AG04450 (cell line): ENCODE measurements around the gene TSPAN9. TPM values are rescaled to one million over a fixed set of nuclear protein-coding genes. Genes with fewer than 3 reads are reported as not detected.

Source experiments
- CTCF ChIA-PET: fragments of 300-600, 350-600 bp; formaldehyde crosslinking; extraction: SDS; loops from one replicate; lab custom pipeline; 2022; ENCODE audit warnings: antibody characterized with exemption, inconsistent platforms; lab: Charles Lee
- POLR2A ChIA-PET: fragments of 350-600 bp; formaldehyde crosslinking; extraction: SDS; loops from one replicate; lab custom pipeline; 2021; ENCODE audit warnings: antibody characterized with exemption, inconsistent platforms; lab: Yijun Ruan, JAX
- DNase-seq: peaks from one replicate; pipeline ENCODE4 v3.0.0-alpha.2; 2011; ENCODE audit warnings: low read depth, low spot score
- H3K27ac ChIP-seq: one replicate; pipeline ENCODE4 v1.5.1; 2012; ENCODE audit warnings: low read depth, low read length, control low read depth
- H3K27me3 ChIP-seq: one replicate; pipeline ENCODE4 v1.6.0; 2012; ENCODE audit warnings: low read length; ENCODE audit not compliant: control insufficient read depth, insufficient read depth
- H3K4me3 ChIP-seq: 2 replicates; pipeline ENCODE4 v1.5.1; 2011; ENCODE audit warnings: mild to moderate bottlenecking, low read depth, low read length, control low read depth
- H3K9me3 ChIP-seq: 2 replicates; pipeline ENCODE4 v1.5.1; 2012; ENCODE audit warnings: low read length; ENCODE audit not compliant: control insufficient read depth, insufficient read depth
- CTCF ChIP-seq: IDR thresholded peaks from 2 replicates; pipeline ENCODE4 v1.5.1; 2011; ENCODE audit warnings: low read depth, low read length, control low read depth, inconsistent platforms
- polyA plus RNA-seq: library from polyadenylated mRNA; depleted of rRNA; stranded (reverse); fragments of >200 nt; gene quantifications from 2 replicates; pipeline ENCODE4 v1.2.3, GENCODE V29; 2011

Gene TSPAN9
- polyA plus RNA-seq, 1 experiment: 68.0 TPM

- TF ChIP-seq CTCF: no peak
- Histone ChIP-seq H3K27ac (no peak overlapping the region), H3K27me3 (no peaks in the 10 kb centered on the region), H3K9me3 (no peaks in the 10 kb centered on the region), H3K4me3 (no peak overlapping the region)
- POLR2A ChIA-PET: no interaction called here
- CTCF ChIA-PET: interaction anchor here (1.6 kb wide), 1 partner anchor 12 kb away, joined by 5 read pairs; no protein-coding TSS in a partner anchor
- no peak for DNase-seq
These were observed 114.3 kb downstream of the TSPAN9 start for GRCh38 chr12:3191450-3191849.

- ChIA-PET POLR2A (no interaction called here), CTCF (interaction anchor here (3.9 kb wide), 1 partner anchor 11 kb away, joined by 25 read pairs; no protein-coding TSS in a partner anchor)
- no peaks in the 10 kb centered on the region for H3K9me3 ChIP-seq
- no peak overlapping the region for H3K4me3 ChIP-seq
- TF ChIP-seq CTCF: no peak
- no peak overlapping the region for H3K27ac ChIP-seq
- H3K27me3 ChIP-seq: no peaks in the 10 kb centered on the region
- DNase-seq: no peak
These were observed 115.0 kb downstream of the TSPAN9 start for GRCh38 chr12:3192221-3192620.

GRCh38 chr12:3193131-3193530 lies 116.0 kb downstream of the TSPAN9 start:
- TF ChIP-seq CTCF: no peak
- no peak for DNase-seq
- ChIA-PET POLR2A (interaction anchor here (1.5 kb wide), 1 partner anchor 25 kb away, joined by 3 read pairs; no protein-coding TSS in a partner anchor), CTCF (interaction anchor here (3.9 kb wide), 1 partner anchor 10 kb away, joined by 25 read pairs; no protein-coding TSS in a partner anchor)
- no peak overlapping the region for H3K4me3 ChIP-seq
- H3K27ac ChIP-seq: no peak overlapping the region
- H3K9me3 ChIP-seq: no peaks in the 10 kb centered on the region
- no peaks in the 10 kb centered on the region for H3K27me3 ChIP-seq

GRCh38 chr12:3193755-3194154 lies 116.6 kb downstream of the TSPAN9 start:
- CTCF ChIA-PET: interaction anchor here (3.9 kb wide), 1 partner anchor 9 kb away, joined by 25 read pairs; no protein-coding TSS in a partner anchor
- H3K9me3 ChIP-seq: no peaks in the 10 kb centered on the region
- POLR2A ChIA-PET: interaction anchor here (1.5 kb wide), 1 partner anchor 25 kb away, joined by 3 read pairs; no protein-coding TSS in a partner anchor
- no peak for TF ChIP-seq CTCF
- no peaks in the 10 kb centered on the region for H3K27me3 ChIP-seq
- H3K27ac ChIP-seq: no peak overlapping the region
- H3K4me3 ChIP-seq: no peak overlapping the region
- DNase-seq: no peak

GRCh38 chr12:3195337-3195736 lies 118.2 kb downstream of the TSPAN9 start:
- TF ChIP-seq CTCF: no peak
- Histone ChIP-seq H3K27me3 (no peaks in the 10 kb centered on the region), H3K9me3 (no peaks in the 10 kb centered on the region), H3K27ac (no peak overlapping the region), H3K4me3 (no peak overlapping the region)
- POLR2A ChIA-PET: interaction anchor here (1.5 kb wide), 1 partner anchor 10 kb away, joined by 3 read pairs; no protein-coding TSS in a partner anchor
- no peak for DNase-seq
- CTCF ChIA-PET: interaction anchor here (1.0 to 3.9 kb wide), 4 partner anchors 8 to 80 kb away, joined by 3 to 25 read pairs (median 5); no protein-coding TSS in a partner anchor
